ENCODE data around the gene WIPF2.

GRCh38 chr17:40283662-40284061 is 64.6 kb downstream of the WIPF2 start:
- no peak for TF ChIP-seq POLR2A (IDR thresholded peaks at IDR 0.05)
- TF ChIP-seq CTCF (IDR thresholded peaks at IDR 0.05 in 4 of 5, conservative IDR thresholded peaks at IDR 0.05 in 1 of 5), result no peak

Data from gastrocnemius medialis (tissue), 4 donors.